Measurements from ENCODE around the gene COL26A1.

COL26A1 gene

DNA sequence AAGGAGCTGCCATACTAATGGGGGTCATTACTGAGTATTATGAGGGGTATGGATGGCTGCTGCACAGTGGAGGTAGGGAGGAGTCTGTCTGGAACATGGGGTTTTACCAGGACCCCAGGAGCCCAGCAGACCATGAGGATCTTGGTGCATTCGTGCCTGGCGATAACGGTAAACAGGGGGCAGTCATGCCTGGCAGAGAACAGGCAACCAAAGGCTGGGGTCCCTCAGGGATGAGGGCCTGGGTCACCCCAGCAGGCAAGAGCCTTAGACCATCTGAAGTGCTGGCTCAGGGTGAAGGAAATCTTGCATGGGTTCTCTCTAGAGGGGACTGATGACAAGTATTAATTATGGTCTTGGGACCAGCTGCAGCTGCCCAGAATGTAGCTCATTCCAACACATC, 220.3 kb downstream of the COL26A1 start:
- Histone ChIP-seq H3K27ac (ENCODE audit: extremely low read depth, low read depth, low read length) (no peak overlapping the region), H3K4me3 (ENCODE audit: low read depth, low read length) (no peak overlapping the region), H3K9me3 (ENCODE audit: control insufficient read depth, insufficient read depth, low read depth, low read length) (no peaks in the 10 kb centered on the region), H3K36me3 (ENCODE audit: control insufficient read depth in 2 of 2, insufficient read depth in 1 of 2, low read length in 2 of 2) (no peaks in the 10 kb centered on the region), H3K4me1 (ENCODE audit: control insufficient read depth, insufficient read depth, low read length) (no peaks in the 10 kb centered on the region)
- TF ChIP-seq, protein P1, sequence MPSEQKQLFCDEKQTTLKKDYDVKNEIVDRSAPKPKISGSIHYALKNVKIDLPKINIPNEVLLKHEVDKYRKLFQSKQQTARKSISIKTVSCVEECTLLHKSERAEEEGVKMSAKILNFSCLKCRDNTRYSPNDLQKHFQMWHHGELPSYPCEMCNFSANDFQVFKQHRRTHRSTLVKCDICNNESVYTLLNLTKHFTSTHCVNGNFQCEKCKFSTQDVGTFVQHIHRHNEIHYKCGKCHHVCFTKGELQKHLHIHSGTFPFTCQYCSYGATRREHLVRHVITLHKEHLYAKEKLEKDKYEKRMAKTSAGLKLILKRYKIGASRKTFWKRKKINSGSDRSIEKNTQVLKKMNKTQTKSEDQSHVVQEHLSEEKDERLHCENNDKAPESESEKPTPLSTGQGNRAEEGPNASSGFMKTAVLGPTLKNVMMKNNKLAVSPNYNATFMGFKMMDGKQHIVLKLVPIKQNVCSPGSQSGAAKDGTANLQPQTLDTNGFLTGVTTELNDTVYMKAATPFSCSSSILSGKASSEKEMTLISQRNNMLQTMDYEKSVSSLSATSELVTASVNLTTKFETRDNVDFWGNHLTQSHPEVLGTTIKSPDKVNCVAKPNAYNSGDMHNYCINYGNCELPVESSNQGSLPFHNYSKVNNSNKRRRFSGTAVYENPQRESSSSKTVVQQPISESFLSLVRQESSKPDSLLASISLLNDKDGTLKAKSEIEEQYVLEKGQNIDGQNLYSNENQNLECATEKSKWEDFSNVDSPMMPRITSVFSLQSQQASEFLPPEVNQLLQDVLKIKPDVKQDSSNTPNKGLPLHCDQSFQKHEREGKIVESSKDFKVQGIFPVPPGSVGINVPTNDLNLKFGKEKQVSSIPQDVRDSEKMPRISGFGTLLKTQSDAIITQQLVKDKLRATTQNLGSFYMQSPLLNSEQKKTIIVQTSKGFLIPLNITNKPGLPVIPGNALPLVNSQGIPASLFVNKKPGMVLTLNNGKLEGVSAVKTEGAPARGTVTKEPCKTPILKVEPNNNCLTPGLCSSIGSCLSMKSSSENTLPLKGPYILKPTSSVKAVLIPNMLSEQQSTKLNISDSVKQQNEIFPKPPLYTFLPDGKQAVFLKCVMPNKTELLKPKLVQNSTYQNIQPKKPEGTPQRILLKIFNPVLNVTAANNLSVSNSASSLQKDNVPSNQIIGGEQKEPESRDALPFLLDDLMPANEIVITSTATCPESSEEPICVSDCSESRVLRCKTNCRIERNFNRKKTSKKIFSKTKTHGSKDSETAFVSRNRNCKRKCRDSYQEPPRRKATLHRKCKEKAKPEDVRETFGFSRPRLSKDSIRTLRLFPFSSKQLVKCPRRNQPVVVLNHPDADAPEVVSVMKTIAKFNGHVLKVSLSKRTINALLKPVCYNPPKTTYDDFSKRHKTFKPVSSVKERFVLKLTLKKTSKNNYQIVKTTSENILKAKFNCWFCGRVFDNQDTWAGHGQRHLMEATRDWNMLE (tag by site-specific recombination; conservative IDR thresholded peaks at IDR 0.05; ENCODE audit: low read depth): no peak
- TF ChIP-seq, protein P2, sequence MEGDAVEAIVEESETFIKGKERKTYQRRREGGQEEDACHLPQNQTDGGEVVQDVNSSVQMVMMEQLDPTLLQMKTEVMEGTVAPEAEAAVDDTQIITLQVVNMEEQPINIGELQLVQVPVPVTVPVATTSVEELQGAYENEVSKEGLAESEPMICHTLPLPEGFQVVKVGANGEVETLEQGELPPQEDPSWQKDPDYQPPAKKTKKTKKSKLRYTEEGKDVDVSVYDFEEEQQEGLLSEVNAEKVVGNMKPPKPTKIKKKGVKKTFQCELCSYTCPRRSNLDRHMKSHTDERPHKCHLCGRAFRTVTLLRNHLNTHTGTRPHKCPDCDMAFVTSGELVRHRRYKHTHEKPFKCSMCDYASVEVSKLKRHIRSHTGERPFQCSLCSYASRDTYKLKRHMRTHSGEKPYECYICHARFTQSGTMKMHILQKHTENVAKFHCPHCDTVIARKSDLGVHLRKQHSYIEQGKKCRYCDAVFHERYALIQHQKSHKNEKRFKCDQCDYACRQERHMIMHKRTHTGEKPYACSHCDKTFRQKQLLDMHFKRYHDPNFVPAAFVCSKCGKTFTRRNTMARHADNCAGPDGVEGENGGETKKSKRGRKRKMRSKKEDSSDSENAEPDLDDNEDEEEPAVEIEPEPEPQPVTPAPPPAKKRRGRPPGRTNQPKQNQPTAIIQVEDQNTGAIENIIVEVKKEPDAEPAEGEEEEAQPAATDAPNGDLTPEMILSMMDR (tag by site-specific recombination; IDR thresholded peaks at IDR 0.05): no peak
- no peak for TF ChIP-seq ZNF302 (tag by site-specific recombination; IDR thresholded peaks at IDR 0.05; ENCODE audit: low read depth)
- no peak for TF ChIP-seq ZNF239 (tag by site-specific recombination; IDR thresholded peaks at IDR 0.05)
- no peak for TF ChIP-seq ZNF521 (tag by site-specific recombination; IDR thresholded peaks at IDR 0.05)
- ChIA-PET CTCF (interaction anchor here (0.6 kb wide), 1 partner anchor 694 kb away, joined by 3 read pairs; no protein-coding TSS in a partner anchor), POLR2A (no interaction called here)

DNA sequence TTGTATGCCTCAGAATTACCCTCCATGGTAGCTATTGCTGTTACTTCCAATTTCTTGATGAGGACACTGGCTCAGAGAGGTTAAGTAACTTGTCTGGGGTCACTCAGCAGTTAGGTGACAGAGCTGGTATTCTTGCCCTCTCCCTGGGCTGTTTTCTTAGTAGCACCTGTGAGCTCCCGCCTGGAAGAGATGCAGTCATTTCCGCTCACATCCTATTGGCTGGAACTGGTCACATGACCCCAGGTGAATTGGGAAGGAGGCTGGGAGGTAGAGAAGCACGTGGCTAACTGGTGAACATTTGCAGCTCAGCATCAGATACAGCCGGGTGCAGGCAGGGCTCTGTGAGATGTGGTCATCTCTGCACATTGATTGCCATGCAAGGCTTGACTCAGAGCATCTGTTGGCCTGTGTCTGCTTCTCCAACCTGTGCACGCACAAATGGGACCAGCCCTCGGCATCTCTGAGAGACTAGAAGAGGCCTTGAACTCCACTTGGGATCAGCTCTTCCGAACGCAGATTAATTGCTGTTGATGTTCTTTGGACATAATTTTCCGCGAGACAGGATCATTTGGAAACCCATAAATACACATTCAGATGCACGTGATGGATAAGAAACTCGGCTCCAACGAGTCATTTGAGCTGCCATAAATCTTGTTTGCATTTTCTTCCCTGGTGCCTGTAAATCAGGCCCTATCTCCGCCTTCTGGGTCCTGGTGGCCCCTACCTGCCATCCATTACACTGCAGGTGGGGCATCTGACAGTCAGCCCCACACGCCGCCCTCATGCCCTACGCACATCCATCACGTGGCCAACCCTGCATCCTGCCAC, 223.6 kb downstream of the COL26A1 start:
- ChIA-PET POLR2A (no interaction called here), CTCF (interaction anchor here (0.5 to 3.2 kb wide), 3 partner anchors 16 to 528 kb away, joined by 3 to 11 read pairs (median 3); no protein-coding TSS in a partner anchor)
- Histone ChIP-seq H3K4me1 (ENCODE audit: control insufficient read depth, insufficient read depth, low read length) (no peaks in the 10 kb centered on the region), H3K27ac (ENCODE audit: extremely low read depth, low read depth, low read length) (no peak overlapping the region), H3K4me3 (ENCODE audit: low read depth, low read length) (no peak overlapping the region), H3K36me3 (ENCODE audit: control insufficient read depth in 2 of 2, insufficient read depth in 1 of 2, low read length in 2 of 2) (no peaks in the 10 kb centered on the region), H3K9me3 (ENCODE audit: control insufficient read depth, insufficient read depth, low read depth, low read length) (no peaks in the 10 kb centered on the region)
- TF ChIP-seq, protein P3, sequence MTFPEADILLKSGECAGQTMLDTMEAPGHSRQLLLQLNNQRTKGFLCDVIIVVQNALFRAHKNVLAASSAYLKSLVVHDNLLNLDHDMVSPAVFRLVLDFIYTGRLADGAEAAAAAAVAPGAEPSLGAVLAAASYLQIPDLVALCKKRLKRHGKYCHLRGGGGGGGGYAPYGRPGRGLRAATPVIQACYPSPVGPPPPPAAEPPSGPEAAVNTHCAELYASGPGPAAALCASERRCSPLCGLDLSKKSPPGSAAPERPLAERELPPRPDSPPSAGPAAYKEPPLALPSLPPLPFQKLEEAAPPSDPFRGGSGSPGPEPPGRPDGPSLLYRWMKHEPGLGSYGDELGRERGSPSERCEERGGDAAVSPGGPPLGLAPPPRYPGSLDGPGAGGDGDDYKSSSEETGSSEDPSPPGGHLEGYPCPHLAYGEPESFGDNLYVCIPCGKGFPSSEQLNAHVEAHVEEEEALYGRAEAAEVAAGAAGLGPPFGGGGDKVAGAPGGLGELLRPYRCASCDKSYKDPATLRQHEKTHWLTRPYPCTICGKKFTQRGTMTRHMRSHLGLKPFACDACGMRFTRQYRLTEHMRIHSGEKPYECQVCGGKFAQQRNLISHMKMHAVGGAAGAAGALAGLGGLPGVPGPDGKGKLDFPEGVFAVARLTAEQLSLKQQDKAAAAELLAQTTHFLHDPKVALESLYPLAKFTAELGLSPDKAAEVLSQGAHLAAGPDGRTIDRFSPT (tag by site-specific recombination; IDR thresholded peaks at IDR 0.05): peak; percentile 53; the same call in 1 of the 2 replicates
- TF ChIP-seq ZBTB20 (tag by site-specific recombination; IDR thresholded peaks at IDR 0.05) (no peak; the same call in 1 of the 2 replicates), SCRT2 (tag by site-specific recombination; IDR thresholded peaks at IDR 0.05) (peak; percentile 62; the same call in 1 of the 2 replicates), KLF7 (tag by site-specific recombination; IDR thresholded peaks at IDR 0.05; ENCODE audit: borderline replicate concordance) (no peak), ZBTB48 (tag by site-specific recombination; IDR thresholded peaks at IDR 0.05) (no peak), ZNF768 (tag by site-specific recombination; IDR thresholded peaks at IDR 0.05) (peak; percentile 90; the same call in 1 of the 2 replicates), SP7 (tag by site-specific recombination; IDR thresholded peaks at IDR 0.05) (peak; percentile 56)
- TF ChIP-seq, protein P2 (tag by site-specific recombination; IDR thresholded peaks at IDR 0.05): no peak
- TF ChIP-seq, protein P4, sequence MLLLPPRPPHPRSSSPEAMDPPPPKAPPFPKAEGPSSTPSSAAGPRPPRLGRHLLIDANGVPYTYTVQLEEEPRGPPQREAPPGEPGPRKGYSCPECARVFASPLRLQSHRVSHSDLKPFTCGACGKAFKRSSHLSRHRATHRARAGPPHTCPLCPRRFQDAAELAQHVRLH (tag by site-specific recombination; IDR thresholded peaks at IDR 0.05): peak; percentile 40; the same call in 1 of the 2 replicates
- TF ChIP-seq, protein P5, sequence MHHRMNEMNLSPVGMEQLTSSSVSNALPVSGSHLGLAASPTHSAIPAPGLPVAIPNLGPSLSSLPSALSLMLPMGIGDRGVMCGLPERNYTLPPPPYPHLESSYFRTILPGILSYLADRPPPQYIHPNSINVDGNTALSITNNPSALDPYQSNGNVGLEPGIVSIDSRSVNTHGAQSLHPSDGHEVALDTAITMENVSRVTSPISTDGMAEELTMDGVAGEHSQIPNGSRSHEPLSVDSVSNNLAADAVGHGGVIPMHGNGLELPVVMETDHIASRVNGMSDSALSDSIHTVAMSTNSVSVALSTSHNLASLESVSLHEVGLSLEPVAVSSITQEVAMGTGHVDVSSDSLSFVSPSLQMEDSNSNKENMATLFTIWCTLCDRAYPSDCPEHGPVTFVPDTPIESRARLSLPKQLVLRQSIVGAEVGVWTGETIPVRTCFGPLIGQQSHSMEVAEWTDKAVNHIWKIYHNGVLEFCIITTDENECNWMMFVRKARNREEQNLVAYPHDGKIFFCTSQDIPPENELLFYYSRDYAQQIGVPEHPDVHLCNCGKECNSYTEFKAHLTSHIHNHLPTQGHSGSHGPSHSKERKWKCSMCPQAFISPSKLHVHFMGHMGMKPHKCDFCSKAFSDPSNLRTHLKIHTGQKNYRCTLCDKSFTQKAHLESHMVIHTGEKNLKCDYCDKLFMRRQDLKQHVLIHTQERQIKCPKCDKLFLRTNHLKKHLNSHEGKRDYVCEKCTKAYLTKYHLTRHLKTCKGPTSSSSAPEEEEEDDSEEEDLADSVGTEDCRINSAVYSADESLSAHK (tag by site-specific recombination; IDR thresholded peaks at IDR 0.05): peak; percentile 71
- TF ChIP-seq, protein P6, sequence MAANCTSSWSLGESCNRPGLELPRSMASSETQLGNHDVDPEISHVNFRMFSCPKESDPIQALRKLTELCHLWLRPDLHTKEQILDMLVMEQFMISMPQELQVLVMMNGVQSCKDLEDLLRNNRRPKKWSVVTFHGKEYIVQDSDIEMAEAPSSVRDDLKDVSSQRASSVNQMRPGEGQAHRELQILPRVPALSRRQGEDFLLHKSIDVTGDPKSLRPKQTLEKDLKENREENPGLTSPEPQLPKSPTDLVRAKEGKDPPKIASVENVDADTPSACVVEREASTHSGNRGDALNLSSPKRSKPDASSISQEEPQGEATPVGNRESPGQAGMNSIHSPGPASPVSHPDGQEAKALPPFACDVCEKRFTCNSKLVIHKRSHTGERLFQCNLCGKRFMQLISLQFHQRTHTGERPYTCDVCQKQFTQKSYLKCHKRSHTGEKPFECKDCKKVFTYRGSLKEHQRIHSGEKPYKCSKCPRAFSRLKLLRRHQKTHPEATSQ (tag by site-specific recombination; IDR thresholded peaks at IDR 0.05): no peak
